ENCODE results near the gene CYTH3. TPM values are rescaled to one million over a fixed set of nuclear protein-coding genes. Genes with fewer than 3 reads are reported as not detected.

Gene CYTH3
- total and polyA plus RNA-seq, 2 of the 8 experiments (the other 6 are each of a cell fraction or from before 2014, with no cell fraction given): 10.3 to 11.9 TPM

- Histone ChIP-seq H4K8ac (ENCODE audit: extremely low read depth, insufficient read depth, low read length) (no peak overlapping the region), H2BK15ac (ENCODE audit: low read length) (no peak overlapping the region), H3K23ac (ENCODE audit: insufficient read length) (no peak overlapping the region), H2AK5ac (ENCODE audit: low read depth, low read length) (no peak overlapping the region), H2BK12ac (ENCODE audit: low read depth, low read length) (no peak overlapping the region), H2BK20ac (ENCODE audit: low read length) (no peak overlapping the region), H3K79me2 (ENCODE audit: control insufficient read depth in 1 of 2, insufficient read depth in 2 of 2, low read length in 2 of 2) (peaks cover 0 to 4% of the 10 kb centered on the region in 2 experiments; a peak in 1 of 4 replicates), H3K4me1 (replicated peaks in 1 of 4; ENCODE audit: control insufficient read depth in 3 of 4, insufficient read depth in 4 of 4, low read length in 3 of 4) (peaks cover 0 to 2% (median under 1%) of the 10 kb centered on the region in 4 experiments; a peak in 3 of 7 replicates), H3K9ac (replicated peaks in 1 of 4; ENCODE audit: extremely low read depth in 1 of 4, low read depth in 3 of 4, low read length in 3 of 4) (no peak overlapping the region), H3K56ac (replicated peaks; ENCODE audit: insufficient read length, low read depth, low read length) (no peak overlapping the region), H3K79me1 (ENCODE audit: low read depth, low read length) (no peaks in the 10 kb centered on the region), H3K9me3 (ENCODE audit: insufficient read depth in 2 of 2, low read depth in 1 of 2, low read length in 1 of 2) (no peaks in the 10 kb centered on the region), H2BK5ac (ENCODE audit: low read depth, low read length) (no peak overlapping the region), H3K4me3 (ENCODE audit: extremely low read depth in 1 of 4, insufficient read depth in 2 of 4, low read depth in 3 of 4, low read length in 4 of 4) (no peak overlapping the region), H4K20me1 (replicated peaks in 1 of 2; ENCODE audit: control insufficient read depth in 1 of 2, insufficient read depth in 2 of 2, low read length in 2 of 2) (peaks cover 0 to 3% of the 10 kb centered on the region in 2 experiments), H4K91ac (replicated peaks; ENCODE audit: insufficient read length, low read length) (no peak overlapping the region), H3K27me3 (replicated peaks in 1 of 4; ENCODE audit: control insufficient read depth in 3 of 4, extremely low read depth in 1 of 4, insufficient read depth in 3 of 4, low read length in 3 of 4) (no peaks in the 10 kb centered on the region), H3K27ac (ENCODE audit: low read depth, low read length) (no peak overlapping the region), H3K23me2 (ENCODE audit: low read depth, low read length) (no peaks in the 10 kb centered on the region), H3K14ac (ENCODE audit: insufficient read length) (no peak overlapping the region), H3K4ac (replicated peaks; ENCODE audit: insufficient read length, low read depth, low read length) (no peak overlapping the region), H2BK120ac (replicated peaks; ENCODE audit: low read depth, low read length) (no peak overlapping the region), H2AFZ (ENCODE audit: low read length) (no peak overlapping the region), H3K18ac (ENCODE audit: extremely low read depth, low read length) (no peak overlapping the region), H4K5ac (ENCODE audit: insufficient read length, low read depth, low read length) (no peak overlapping the region), H3K36me3 (ENCODE audit: control insufficient read depth in 2 of 4, insufficient read depth in 4 of 4, low read length in 3 of 4) (no peaks in the 10 kb centered on the region), H3K4me2 (ENCODE audit: insufficient read depth in 1 of 2, low read depth in 2 of 2, low read length in 2 of 2) (no peak overlapping the region)
- CTCF ChIA-PET (ENCODE audit: partially characterized antibody): no interaction called here
- POLR2A ChIA-PET (ENCODE audit: partially characterized antibody): no interaction called here
- 91% methylated on average over 4 of the region's 4 CpGs; no CpG with 5 or more reads in 1 of the 2 experiments for WGBS, 2 experiments (ENCODE audit: extremely low coverage in 1 of 2, insufficient coverage in 1 of 2, insufficient read length in 1 of 2, insufficient replicate concordance in 2 of 2, low coverage in 1 of 2, low lambda C conversion rate in 2 of 2, missing lambda C conversion rate in 1 of 2)
- DNase-seq (ENCODE audit: low read depth in 1 of 2, low spot score in 2 of 2) (no peak), FAIRE-seq (no peak)
- TF ChIP-seq SIX5 (IDR thresholded peaks at IDR 0.05; ENCODE audit: low read depth, low read length): no peak
- no peak for TF ChIP-seq TAF7 (optimal IDR thresholded peaks at IDR 0.05; ENCODE audit: borderline replicate concordance, low read depth, low read length)
- no peak for TF ChIP-seq GTF2F1 (IDR thresholded peaks at IDR 0.05; ENCODE audit: borderline replicate concordance, low read depth, low read length)
- no peak for TF ChIP-seq TAF1 (IDR thresholded peaks at IDR 0.05; ENCODE audit: low read depth, low read length)
- TF ChIP-seq NRF1 (IDR thresholded peaks at IDR 0.05; ENCODE audit: low read depth, low read length): no peak
- TF ChIP-seq RFX5 (IDR thresholded peaks at IDR 0.05; ENCODE audit: borderline replicate concordance, low read depth, low read length): no peak
Measured at GRCh38 chr7:6251653-6252052, 20.8 kb downstream of the CYTH3 start.

Data from H1 (cell line).